Measurements from ENCODE around the gene KRT25.

The KRT25 gene

DNA sequence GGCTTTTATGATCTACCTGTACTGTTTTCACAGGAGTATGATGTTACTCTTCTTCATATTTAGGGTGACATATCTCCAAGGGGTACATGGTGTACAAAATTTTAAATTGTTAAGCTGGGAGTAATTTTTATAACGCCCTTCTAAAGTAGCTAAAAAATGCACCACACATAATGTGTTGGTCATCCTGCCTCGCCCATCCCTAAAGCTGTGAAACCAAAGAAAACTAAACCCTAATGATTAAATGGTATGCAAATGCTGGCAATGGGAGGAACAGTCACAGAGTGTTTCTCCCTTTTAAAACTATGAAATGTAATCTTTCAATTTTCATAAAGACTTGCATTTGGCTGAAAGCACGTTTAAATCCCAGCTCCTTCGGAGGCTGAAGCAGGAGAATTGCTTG lies 49.5 kb downstream of the KRT25 start:
- DNase-seq, result no peak
- in situ Hi-C loops (cut with HindIII; ENCODE audit: low pct_ligation_motif_present, low pct_unique_long_range_greater_than_20kb, low sequenced_read_pairs), result no loop called here

DNA sequence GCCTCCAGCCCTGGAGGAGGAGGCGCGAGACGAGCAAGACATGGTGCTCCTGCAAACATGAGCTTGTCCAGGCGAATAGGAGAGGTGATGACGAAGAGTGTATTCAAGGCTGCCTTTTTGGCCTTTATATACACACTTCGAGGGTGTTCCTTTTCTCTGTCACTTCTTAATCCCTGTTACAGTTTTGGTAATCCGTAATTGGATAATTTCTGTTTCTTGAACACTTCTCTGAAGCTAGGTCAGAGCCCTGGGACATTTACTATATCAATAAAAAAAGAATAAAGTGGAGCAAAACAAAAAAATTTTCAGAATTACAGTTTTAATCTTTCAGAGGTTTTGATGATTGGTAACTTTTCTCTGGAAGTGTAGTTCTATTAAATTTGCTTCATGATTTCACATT lies 51.5 kb downstream of the KRT25 start, which contains the start of gene KRT24:
Gene KRT24, minus strand, starts transcription at position 101 of the 400 bp plus-strand sequence. Its CDS starts 59 bp downstream, at position 42.
- no peak for DNase-seq
- in situ Hi-C loops (cut with HindIII; ENCODE audit: low pct_ligation_motif_present, low pct_unique_long_range_greater_than_20kb, low sequenced_read_pairs), result no loop called here

DNA sequence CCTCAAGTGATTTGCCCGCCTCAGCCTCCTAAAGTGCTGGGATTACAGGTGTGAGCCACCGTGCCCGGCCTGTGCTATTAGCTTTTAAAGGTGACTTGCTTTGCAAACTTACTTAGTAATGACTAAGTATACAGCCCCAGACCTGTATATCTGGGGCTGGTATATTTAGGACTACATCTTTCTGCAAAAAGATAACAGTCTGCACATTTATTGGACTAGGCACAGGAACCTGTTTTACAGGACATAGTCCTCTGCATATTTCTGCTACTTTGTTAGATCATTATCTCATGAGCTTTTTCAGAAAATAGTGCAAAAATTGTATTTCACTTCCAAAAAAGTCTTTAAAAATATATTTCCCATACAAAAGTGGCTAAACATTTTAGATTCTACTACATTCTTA lies 52.9 kb downstream of the KRT25 start:
- in situ Hi-C loops (cut with HindIII; ENCODE audit: low pct_ligation_motif_present, low pct_unique_long_range_greater_than_20kb, low sequenced_read_pairs), result no loop called here
- no peak for DNase-seq

DNA sequence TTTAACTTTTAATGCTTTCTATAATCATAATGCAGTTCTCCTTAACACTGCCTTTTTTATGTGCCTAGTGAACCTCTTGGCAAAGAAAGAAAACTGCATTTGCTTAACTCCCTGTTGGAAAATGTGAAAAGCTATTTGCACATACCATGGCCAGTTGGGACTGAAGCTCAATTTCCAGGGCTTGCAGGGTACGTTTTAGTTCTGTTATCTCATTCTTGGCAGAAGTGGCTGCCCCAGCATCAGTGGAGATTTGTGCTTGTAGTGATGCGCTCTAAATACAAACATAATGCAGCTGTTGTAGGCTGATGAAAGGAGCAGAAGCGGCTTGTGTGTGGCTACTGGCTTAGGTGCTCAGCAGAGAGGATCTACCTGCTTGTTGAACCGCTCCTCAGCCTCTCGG lies 55.3 kb downstream of the KRT25 start:
- DNase-seq, result no peak
- in situ Hi-C loops (cut with HindIII; ENCODE audit: low pct_ligation_motif_present, low pct_unique_long_range_greater_than_20kb, low sequenced_read_pairs), result no loop called here

DNA sequence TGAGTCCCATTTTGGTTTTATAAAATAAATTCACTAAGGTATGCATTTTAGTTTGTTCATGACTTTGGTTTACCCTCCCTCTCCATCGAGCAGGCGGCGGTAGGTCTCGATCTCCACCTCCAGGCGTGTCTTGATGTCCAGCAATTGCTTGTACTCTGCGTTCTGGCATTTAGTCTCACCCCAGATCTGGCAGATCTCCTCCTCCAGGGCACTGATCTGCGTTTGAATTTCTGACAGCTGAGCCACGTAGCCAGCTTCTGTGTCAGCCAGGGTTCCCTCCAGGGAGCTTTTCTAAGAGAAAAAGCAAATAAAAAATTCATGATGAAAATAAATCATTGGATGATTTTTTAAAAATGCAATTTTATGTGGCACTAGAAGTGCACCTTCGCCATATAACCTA lies 55.8 kb downstream of the KRT25 start:
- in situ Hi-C loops (cut with HindIII; ENCODE audit: low pct_ligation_motif_present, low pct_unique_long_range_greater_than_20kb, low sequenced_read_pairs), result no loop called here
- DNase-seq, result no peak

All from ACHN (cell line).